Measurements from ENCODE around the gene B3GNT8.

- TF ChIP-seq, protein P1, sequence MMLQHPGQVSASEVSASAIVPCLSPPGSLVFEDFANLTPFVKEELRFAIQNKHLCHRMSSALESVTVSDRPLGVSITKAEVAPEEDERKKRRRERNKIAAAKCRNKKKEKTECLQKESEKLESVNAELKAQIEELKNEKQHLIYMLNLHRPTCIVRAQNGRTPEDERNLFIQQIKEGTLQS (IDR thresholded peaks at IDR 0.05), result no peak
- TF ChIP-seq, protein P1 (CRISPR knock-in tag; conservative IDR thresholded peaks at IDR 0.05), result no peak
- TF ChIP-seq ETS1 (conservative IDR thresholded peaks at IDR 0.05; ENCODE audit: control insufficient read depth, low read depth, low read length), result no peak
Observed at GRCh38 chr19:41376241-41376997, 50.8 kb downstream of the B3GNT8 start, which contains the start of gene TMEM91.

Measured in K562 (cell line).